OCI-LY3 (cell line): ENCODE measurements around the gene P2RX7.

Source experiments
- H2AFZ ChIP-seq: fragments of 200-600, 300-600 bp; shearing (Covaris generic); 2 replicates; pipeline ENCODE4 v1.6.0; 2014; ENCODE audit warnings: antibody characterized with exemption, low read depth, low read length
- H3K27ac ChIP-seq: fragments of 200-600, 300-600 bp; sonication (generic); 2 replicates; pipeline ENCODE4 v1.5.1; 2014; ENCODE audit warnings: mild to moderate bottlenecking, low read length, moderate library complexity, mixed read lengths
- H3K27me3 ChIP-seq: fragments of 200-600, 300-600 bp; sonication (generic); 2 replicates; pipeline ENCODE4 v1.6.1; 2014; ENCODE audit warnings: low read depth, low read length, mixed read lengths
- H3K36me3 ChIP-seq: fragments of 200-600, 300-600 bp; sonication (generic); replicated peaks from 2 replicates; pipeline ENCODE3; 2014; ENCODE audit warnings: low read depth, low read length, mixed read lengths
- H3K4me1 ChIP-seq: fragments of 300-600, 200-600 bp; sonication (generic); 2 replicates; pipeline ENCODE4 v1.6.1; 2014; ENCODE audit warnings: low read length, mixed read lengths
- H3K4me2 ChIP-seq: fragments of 200-600, 300-600 bp; sonication (generic); 2 replicates; pipeline ENCODE4 v1.6.1; 2014; ENCODE audit warnings: low read length, mixed read lengths
- H3K4me3 ChIP-seq: fragments of 300-600, 200-600 bp; sonication (generic); 2 replicates; pipeline ENCODE4 v1.5.1; 2014; ENCODE audit warnings: antibody characterized with exemption, mild to moderate bottlenecking, low read length, moderate library complexity
- H3K79me2 ChIP-seq: fragments of 300-600, 200-600 bp; shearing (Covaris generic); 2 replicates; pipeline ENCODE4 v1.6.1; 2014; ENCODE audit warnings: mild to moderate bottlenecking, low read length, mixed read lengths
- H3K9ac ChIP-seq: fragments of 300-600, 200-600 bp; shearing (Covaris generic); 2 replicates; pipeline ENCODE4 v1.6.0; 2014; ENCODE audit warnings: mild to moderate bottlenecking, low read length, moderate library complexity
- H3K9me3 ChIP-seq: fragments of 200-600, 300-600 bp; shearing (Covaris generic); 2 replicates; pipeline ENCODE4 v1.6.1; 2014; ENCODE audit warnings: low read length, mixed read lengths; ENCODE audit not compliant: insufficient read depth
- H4K20me1 ChIP-seq: fragments of 200-600, 300-600 bp; sonication (generic); 2 replicates; pipeline ENCODE4 v1.6.1; 2016; ENCODE audit warnings: low read length, mixed read lengths; ENCODE audit not compliant: insufficient read depth
- EZH2phosphoT487 ChIP-seq: fragments of 200-600 bp; shearing (Covaris generic); IDR thresholded peaks from 2 replicates; pipeline ENCODE4 v1.6.1; 2018; ENCODE audit warnings: antibody characterized with exemption, mixed run types, low read depth
- TF ChIP-seq, protein P1 (sequence below): fragments of 200-600, 300-600 bp; sonication (generic); IDR thresholded peaks from 2 replicates; pipeline ENCODE4 v1.5.1; 2014; ENCODE audit warnings: antibody characterized with exemption, low read length, low read depth

The P2RX7 gene

DNA sequence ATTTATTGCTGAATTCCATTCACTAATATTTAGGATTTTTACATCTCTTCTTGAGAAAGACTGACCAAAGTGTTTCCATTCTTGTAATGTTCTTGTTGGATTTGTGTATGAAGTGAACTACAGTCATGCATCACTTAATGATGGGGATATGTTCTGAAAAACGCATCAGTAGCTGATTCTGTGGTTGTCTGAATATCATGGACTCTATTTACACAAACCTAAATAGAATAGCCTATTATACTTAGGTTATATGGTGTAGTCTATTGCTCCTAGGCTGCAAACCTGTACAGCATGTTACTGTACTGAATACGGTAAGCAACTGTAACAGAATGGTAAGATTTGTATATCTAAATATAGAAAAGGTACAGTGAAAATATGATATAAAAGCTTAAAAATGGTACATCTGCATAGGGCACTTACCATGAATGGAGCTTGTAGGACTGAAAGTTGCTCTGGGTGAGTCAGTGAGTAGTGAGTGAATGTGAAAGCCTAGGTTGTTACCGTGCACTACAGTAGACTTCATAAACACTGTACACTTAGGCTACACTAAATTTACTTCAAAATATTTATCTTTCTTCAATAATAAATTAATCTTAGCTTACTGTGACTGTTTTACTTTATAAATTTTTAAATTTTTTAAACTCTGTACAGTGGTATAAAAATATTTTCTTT, 49.7 kb downstream of the P2RX7 start:
- H3K4me1 ChIP-seq: peaks cover 19% of the 10 kb centered on the region
- no peaks in the 10 kb centered on the region for H3K79me2 ChIP-seq
- H3K27me3 ChIP-seq: no peaks in the 10 kb centered on the region
- no peak overlapping the region for H3K4me3 ChIP-seq
- TF ChIP-seq, protein P1, sequence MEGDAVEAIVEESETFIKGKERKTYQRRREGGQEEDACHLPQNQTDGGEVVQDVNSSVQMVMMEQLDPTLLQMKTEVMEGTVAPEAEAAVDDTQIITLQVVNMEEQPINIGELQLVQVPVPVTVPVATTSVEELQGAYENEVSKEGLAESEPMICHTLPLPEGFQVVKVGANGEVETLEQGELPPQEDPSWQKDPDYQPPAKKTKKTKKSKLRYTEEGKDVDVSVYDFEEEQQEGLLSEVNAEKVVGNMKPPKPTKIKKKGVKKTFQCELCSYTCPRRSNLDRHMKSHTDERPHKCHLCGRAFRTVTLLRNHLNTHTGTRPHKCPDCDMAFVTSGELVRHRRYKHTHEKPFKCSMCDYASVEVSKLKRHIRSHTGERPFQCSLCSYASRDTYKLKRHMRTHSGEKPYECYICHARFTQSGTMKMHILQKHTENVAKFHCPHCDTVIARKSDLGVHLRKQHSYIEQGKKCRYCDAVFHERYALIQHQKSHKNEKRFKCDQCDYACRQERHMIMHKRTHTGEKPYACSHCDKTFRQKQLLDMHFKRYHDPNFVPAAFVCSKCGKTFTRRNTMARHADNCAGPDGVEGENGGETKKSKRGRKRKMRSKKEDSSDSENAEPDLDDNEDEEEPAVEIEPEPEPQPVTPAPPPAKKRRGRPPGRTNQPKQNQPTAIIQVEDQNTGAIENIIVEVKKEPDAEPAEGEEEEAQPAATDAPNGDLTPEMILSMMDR: no peak
- TF ChIP-seq EZH2phosphoT487: no peak
- H2AFZ ChIP-seq: no peak overlapping the region
- H3K36me3 ChIP-seq: peaks cover 7% of the 10 kb centered on the region
- peaks cover 5% of the 10 kb centered on the region; the same call in 1 of the 2 replicates for H3K9me3 ChIP-seq
- H3K9ac ChIP-seq: no peak overlapping the region
- H3K4me2 ChIP-seq: no peak overlapping the region
- H3K27ac ChIP-seq: no peak overlapping the region
- no peaks in the 10 kb centered on the region for H4K20me1 ChIP-seq

DNA sequence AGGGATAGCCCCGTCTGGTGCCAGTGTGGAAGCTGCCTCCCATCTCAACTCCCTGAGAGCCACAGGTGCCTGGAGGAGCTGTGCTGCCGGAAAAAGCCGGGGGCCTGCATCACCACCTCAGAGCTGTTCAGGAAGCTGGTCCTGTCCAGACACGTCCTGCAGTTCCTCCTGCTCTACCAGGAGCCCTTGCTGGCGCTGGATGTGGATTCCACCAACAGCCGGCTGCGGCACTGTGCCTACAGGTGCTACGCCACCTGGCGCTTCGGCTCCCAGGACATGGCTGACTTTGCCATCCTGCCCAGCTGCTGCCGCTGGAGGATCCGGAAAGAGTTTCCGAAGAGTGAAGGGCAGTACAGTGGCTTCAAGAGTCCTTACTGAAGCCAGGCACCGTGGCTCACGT, 51.7 kb downstream of the P2RX7 start:
- H3K27me3 ChIP-seq: no peaks in the 10 kb centered on the region
- no peak overlapping the region for H2AFZ ChIP-seq
- no peak overlapping the region for H3K4me3 ChIP-seq
- H3K36me3 ChIP-seq: peaks cover 7% of the 10 kb centered on the region
- H3K4me2 ChIP-seq: no peak overlapping the region
- no peak overlapping the region for H3K9ac ChIP-seq
- H3K4me1 ChIP-seq: peaks cover 15% of the 10 kb centered on the region
- H3K27ac ChIP-seq: no peak overlapping the region
- no peaks in the 10 kb centered on the region for H4K20me1 ChIP-seq
- TF ChIP-seq EZH2phosphoT487: no peak
- TF ChIP-seq, protein P1: no peak
- H3K9me3 ChIP-seq: peaks cover 5% of the 10 kb centered on the region; the same call in 1 of the 2 replicates
- no peaks in the 10 kb centered on the region for H3K79me2 ChIP-seq

DNA sequence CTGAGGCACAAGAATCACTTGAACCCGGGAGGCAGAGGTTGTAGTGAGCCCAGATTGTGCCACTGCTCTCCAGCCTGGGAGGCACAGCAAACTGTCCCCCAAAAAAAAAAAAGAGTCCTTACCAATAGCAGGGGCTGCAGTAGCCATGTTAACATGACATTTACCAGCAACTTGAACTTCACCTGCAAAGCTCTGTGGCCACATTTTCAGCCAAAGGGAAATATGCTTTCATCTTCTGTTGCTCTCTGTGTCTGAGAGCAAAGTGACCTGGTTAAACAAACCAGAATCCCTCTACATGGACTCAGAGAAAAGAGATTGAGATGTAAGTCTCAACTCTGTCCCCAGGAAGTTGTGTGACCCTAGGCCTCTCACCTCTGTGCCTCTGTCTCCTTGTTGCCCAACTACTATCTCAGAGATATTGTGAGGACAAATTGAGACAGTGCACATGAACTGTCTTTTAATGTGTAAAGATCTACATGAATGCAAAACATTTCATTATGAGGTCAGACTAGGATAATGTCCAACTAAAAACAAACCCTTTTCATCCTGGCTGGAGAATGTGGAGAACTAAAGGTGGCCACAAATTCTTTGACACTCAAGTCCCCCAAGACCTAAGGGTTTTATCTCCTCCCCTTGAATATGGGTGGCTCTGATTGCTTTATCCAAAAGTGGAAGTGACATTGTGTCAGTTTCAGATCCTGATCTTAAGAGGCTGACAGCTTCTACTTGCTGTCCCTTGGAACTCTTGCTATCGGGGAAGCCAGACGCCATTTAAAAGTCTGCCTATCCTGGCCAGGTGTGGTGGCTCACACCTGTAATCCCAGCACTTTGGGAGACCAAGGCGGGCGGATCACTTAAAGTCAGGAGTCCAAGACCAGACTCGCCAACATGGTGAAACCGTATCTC, 52.6 kb downstream of the P2RX7 start:
- Histone ChIP-seq H3K27me3 (no peaks in the 10 kb centered on the region), H3K4me2 (peak overlapping the region; percentile 52), H3K36me3 (peaks cover 7% of the 10 kb centered on the region), H3K9me3 (peaks cover 5% of the 10 kb centered on the region; the same call in 1 of the 2 replicates), H3K4me3 (peak overlapping the region; percentile 45), H4K20me1 (no peaks in the 10 kb centered on the region), H3K27ac (peak overlapping the region; percentile 27; the same call in 1 of the 2 replicates), H3K79me2 (no peaks in the 10 kb centered on the region), H3K4me1 (peaks cover 21% of the 10 kb centered on the region), H2AFZ (0 out of 2 replicates have a peak overlapping the region, but pooled peaks have one; percentile 6), H3K9ac (no peak overlapping the region; the same call in 1 of the 2 replicates)
- TF ChIP-seq, protein P1: no peak
- TF ChIP-seq EZH2phosphoT487: no peak

DNA sequence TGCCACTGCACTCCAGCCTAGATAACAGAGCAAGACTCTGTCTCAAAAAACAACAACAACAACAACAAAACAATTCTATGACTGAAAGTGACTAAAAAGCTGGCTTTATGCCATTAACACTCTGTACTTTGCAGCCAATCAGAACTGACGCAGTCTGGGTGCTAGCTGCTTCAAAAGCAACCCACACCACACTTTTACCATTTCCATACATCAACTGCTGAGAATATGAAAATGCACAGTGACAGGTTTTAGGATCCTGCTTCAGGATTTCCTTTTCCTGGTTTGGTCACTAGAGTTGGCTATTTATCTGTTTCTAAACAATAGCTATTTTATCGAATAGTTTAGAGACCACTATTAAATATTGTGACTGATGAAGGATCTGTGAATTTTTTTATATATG, 54.1 kb downstream of the P2RX7 start:
- Histone ChIP-seq H3K9me3 (peaks cover 5% of the 10 kb centered on the region; the same call in 1 of the 2 replicates), H3K4me3 (no peak overlapping the region), H3K9ac (no peak overlapping the region), H3K79me2 (no peaks in the 10 kb centered on the region), H3K4me2 (no peak overlapping the region), H3K27ac (no peak overlapping the region), H3K4me1 (peaks cover 28% of the 10 kb centered on the region), H4K20me1 (no peaks in the 10 kb centered on the region), H3K36me3 (peaks cover 3% of the 10 kb centered on the region), H3K27me3 (no peaks in the 10 kb centered on the region), H2AFZ (no peak overlapping the region)
- no peak for TF ChIP-seq EZH2phosphoT487
- TF ChIP-seq, protein P1: no peak
